GM20000 (cell line): Measurements from ENCODE around the gene CHST15.

Experiments used
- DNase-seq: peaks from one replicate; pipeline ENCODE4 v3.0.0; 2012; ENCODE audit warnings: low spot score
- CTCF ChIP-seq: IDR thresholded peaks from 2 replicates; pipeline ENCODE4 v1.5.1; 2012; ENCODE audit warnings: mild to moderate bottlenecking, control low read depth; ENCODE audit errors: extremely low read depth, missing control alignments

Gene CHST15

GRCh38 chr10:123970207-123970926, 123.0 kb downstream of the CHST15 start:
- no peak for DNase-seq
- TF ChIP-seq CTCF: no peak

GRCh38 chr10:123967626-123968243, 125.7 kb downstream of the CHST15 start:
- TF ChIP-seq CTCF: peak; percentile 91
- DNase-seq: peak; percentile 88

- TF ChIP-seq CTCF: no peak
Measured at GRCh38 chr10:123966896-123967231, 126.5 kb downstream of the CHST15 start.

GRCh38 chr10:123965973-123966895, 127.2 kb downstream of the CHST15 start:
- no peak for DNase-seq
- TF ChIP-seq CTCF: no peak

More at GRCh38 chr10:123966896-123967231, 126.5 kb downstream of the CHST15 start:
- DNase-seq: no peak

GRCh38 chr10:123964953-123965352, 128.4 kb downstream of the CHST15 start:
- no peak for TF ChIP-seq CTCF
- no peak for DNase-seq

- DNase-seq: no peak
Measured at GRCh38 chr10:123962756-123963530, 130.5 kb downstream of the CHST15 start.

More at GRCh38 chr10:123962756-123963530, 130.5 kb downstream of the CHST15 start:
- TF ChIP-seq CTCF: no peak
